Type B pancreatic cell (in vitro differentiated cells): ENCODE data around the gene ETF1. TPM values are rescaled to one million over a fixed set of nuclear protein-coding genes. Genes with fewer than 3 reads are reported as not detected.
"Not testable (repeated sequence)": the region's sequence is repeated elsewhere in the genome, so short reads cannot be mapped to it uniquely, and the experiment has no call there.

Experiments
- DNase-seq: peaks from one replicate; pipeline ENCODE4 v3.0.0; 2021; ENCODE audit warnings: mixed read lengths; ENCODE audit not compliant: unreplicated experiment; ENCODE audit errors: extremely low spot score
- H3K27ac Mint-ChIP-seq: 2 replicates; pipeline ENCODE4 v1.8.0; 2021; ENCODE audit warnings: mild to moderate bottlenecking, mixed read lengths
- H3K27me3 Mint-ChIP-seq: 2 replicates; pipeline ENCODE4 v1.8.0; 2021; ENCODE audit warnings: mixed read lengths
- H3K36me3 Mint-ChIP-seq: 2 replicates; pipeline ENCODE4 v1.8.0; 2021; ENCODE audit warnings: mixed read lengths
- H3K4me1 Mint-ChIP-seq: one replicate; pipeline ENCODE4 v1.8.0; 2021; ENCODE audit warnings: mixed read lengths; ENCODE audit not compliant: unreplicated experiment
- H3K4me3 Mint-ChIP-seq: 2 replicates; pipeline ENCODE4 v1.8.0; 2021; ENCODE audit warnings: mild to moderate bottlenecking, mixed read lengths
- H3K9me3 Mint-ChIP-seq: 2 replicates; pipeline ENCODE4 v1.8.0; 2021; ENCODE audit warnings: mixed read lengths
- total RNA-seq: library from RNA; stranded (reverse); gene quantifications from 2 replicates; pipeline ENCODE4 v1.2.1, GENCODE V29; 2021; ENCODE audit warnings: low replicate concordance
- TF ChIP-seq, protein P1 (sequence below): fragments of 200-600 bp; sonication (generic); conservative IDR thresholded peaks from 2 replicates; pipeline ENCODE4 v1.5.0; 2021; ENCODE audit warnings: antibody characterized with exemption, mild to moderate bottlenecking

ETF1 gene
- total RNA-seq, 1 donor from 2014 or later = 80.0 TPM

DNA sequence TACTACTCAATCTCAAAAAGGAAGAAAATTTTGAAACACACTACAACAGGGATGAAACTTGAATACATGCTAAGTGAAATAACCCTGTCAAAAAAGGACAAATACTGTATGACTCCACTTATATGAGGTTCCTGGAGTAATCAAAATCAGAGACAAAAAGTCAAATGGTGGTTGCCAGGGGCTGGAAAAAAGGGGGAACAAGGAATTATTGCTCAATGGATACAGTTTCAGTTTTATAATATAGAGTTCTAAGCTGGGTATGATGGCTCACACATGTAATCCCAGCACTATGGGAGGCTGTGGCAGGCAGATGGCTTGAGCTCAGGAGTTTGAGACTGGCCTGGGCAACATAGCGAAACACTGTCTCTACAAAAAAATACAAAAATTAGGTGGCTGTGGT is 29.0 kb downstream of the ETF1 start:
- H3K9me3 Mint-ChIP-seq = no peaks in the 10 kb centered on the region
- DNase-seq = no peak
- no peak overlapping the region for H3K27ac Mint-ChIP-seq
- H3K36me3 Mint-ChIP-seq = peaks cover 33% of the 10 kb centered on the region
- TF ChIP-seq, protein P1, sequence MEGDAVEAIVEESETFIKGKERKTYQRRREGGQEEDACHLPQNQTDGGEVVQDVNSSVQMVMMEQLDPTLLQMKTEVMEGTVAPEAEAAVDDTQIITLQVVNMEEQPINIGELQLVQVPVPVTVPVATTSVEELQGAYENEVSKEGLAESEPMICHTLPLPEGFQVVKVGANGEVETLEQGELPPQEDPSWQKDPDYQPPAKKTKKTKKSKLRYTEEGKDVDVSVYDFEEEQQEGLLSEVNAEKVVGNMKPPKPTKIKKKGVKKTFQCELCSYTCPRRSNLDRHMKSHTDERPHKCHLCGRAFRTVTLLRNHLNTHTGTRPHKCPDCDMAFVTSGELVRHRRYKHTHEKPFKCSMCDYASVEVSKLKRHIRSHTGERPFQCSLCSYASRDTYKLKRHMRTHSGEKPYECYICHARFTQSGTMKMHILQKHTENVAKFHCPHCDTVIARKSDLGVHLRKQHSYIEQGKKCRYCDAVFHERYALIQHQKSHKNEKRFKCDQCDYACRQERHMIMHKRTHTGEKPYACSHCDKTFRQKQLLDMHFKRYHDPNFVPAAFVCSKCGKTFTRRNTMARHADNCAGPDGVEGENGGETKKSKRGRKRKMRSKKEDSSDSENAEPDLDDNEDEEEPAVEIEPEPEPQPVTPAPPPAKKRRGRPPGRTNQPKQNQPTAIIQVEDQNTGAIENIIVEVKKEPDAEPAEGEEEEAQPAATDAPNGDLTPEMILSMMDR = no peak
- H3K27me3 Mint-ChIP-seq = no peaks in the 10 kb centered on the region
- no peak overlapping the region for H3K4me3 Mint-ChIP-seq
- H3K4me1 Mint-ChIP-seq = no peaks in the 10 kb centered on the region

DNA sequence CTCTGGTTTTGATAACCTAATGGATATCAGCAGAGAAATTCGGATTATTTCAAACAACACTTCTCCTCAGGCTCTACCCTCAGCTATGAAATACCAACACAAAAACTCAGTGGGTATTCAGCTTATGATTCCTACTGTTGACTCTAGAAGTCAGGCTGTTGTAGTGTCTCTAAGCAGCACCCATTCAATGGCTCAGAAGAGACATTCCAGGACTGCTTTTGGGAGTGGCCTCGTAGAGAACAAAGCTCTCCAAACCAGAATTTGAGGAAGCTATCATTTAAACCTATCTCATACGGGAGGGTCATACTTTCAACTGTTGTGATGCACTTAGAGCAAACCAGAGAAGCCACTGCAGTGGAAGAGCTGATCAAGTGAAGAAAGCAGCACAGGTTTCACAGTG is 34.1 kb downstream of the ETF1 start:
- no peak for DNase-seq
- Mint-ChIP-seq H3K36me3 (peaks cover 23% of the 10 kb centered on the region), H3K9me3 (no peaks in the 10 kb centered on the region), H3K27ac (peak overlapping the region; percentile 82), H3K27me3 (no peaks in the 10 kb centered on the region), H3K4me1 (peaks cover under 1% of the 10 kb centered on the region), H3K4me3 (no peak overlapping the region)
- TF ChIP-seq, protein P1 = no peak

DNA sequence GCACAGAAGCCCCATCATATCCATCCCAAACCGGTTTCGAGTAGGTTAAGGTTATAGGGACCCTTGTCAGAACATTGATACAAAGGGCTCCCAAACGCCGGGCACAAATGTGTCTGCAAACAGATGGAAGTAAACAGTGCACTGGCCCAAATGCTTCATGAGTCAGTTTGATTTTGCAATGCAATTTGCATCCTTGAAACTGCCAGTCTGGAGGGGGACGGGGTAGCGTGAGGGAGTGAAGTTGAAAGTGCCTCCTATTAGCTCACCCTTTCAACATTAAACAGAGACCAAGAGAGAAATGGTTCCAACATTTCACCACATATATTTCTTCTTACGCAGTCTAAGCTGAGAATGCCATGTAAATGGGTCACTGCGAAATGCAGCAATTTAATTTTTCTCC is 35.6 kb downstream of the ETF1 start:
- DNase-seq, H3K9me3 Mint-ChIP-seq, H3K27me3 Mint-ChIP-seq, H3K4me3 Mint-ChIP-seq, H3K27ac Mint-ChIP-seq, H3K4me1 Mint-ChIP-seq: not testable (repeated sequence)
- peaks cover 21% of the 10 kb centered on the region for H3K36me3 Mint-ChIP-seq

DNA sequence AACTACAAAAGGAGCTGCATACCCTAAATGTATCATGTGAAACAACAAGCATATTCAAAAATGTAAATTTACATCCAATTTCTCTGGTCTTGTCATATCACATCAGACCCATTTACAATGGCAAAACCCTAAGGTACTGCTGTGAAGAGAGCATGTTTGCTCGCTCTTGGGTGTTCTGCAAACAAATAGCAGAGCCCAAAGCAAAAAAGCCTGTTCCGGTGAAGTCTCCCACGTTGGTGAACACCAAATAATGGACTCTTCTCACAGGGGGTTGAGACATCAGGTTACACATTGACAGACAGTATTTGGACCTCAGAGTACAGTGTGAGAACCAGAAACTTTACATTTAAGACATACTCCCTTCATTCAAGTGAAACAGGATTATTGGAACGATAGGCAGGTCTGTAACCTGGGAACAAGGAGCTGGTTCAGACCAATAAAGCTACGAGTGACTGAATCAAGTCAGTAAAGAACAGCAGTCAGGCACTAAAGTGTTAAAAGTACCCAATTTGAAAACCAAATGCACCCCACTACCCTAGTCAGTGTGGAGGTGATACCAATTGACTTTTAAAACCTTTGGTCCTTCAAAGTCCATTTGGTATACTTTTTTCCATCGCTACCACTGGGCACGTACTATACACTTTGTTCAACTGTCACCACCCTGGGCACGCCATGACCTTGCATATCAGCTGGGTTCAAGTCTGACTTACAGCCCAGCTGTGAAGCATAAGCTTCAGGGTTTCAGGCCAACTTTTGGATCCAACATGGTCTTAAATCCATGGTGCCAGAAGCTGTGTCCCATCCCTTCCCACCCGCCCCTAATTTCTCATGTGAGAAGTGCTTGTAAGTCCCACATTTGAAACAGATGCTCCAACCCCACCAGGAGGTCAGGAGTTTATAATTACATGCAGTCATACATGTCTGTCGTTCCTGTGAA is 36.4 kb downstream of the ETF1 start:
- Mint-ChIP-seq H3K27ac (no peak overlapping the region), H3K4me1 (peaks cover 6% of the 10 kb centered on the region), H3K36me3 (peaks cover 21% of the 10 kb centered on the region), H3K9me3 (no peaks in the 10 kb centered on the region), H3K27me3 (no peaks in the 10 kb centered on the region), H3K4me3 (no peak overlapping the region)
- no peak for DNase-seq
- TF ChIP-seq, protein P1 = no peak

DNA sequence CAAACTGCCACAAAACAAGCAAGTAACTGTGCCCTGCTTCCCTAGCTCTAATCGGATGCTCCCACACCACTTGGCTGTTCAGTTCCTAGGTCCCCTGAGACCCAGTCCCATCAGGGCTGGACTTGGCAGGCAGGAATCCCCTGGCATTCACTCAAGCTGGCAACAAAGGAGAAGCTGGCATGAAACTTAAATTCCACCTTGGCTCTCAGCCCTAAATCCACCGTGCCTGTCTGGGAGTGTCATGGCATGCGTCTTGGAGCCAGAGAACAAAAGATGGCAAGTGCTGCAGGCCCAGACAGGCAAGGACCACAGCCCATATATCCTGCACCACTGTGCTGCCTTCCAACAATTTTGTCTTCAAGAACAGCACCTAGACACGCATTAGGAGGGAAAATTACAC is 38.2 kb downstream of the ETF1 start:
- no peak overlapping the region for H3K4me3 Mint-ChIP-seq
- TF ChIP-seq, protein P1 = no peak
- H3K27me3 Mint-ChIP-seq = no peaks in the 10 kb centered on the region
- H3K27ac Mint-ChIP-seq = peak overlapping the region; percentile 59
- H3K9me3 Mint-ChIP-seq = no peaks in the 10 kb centered on the region
- peaks cover 12% of the 10 kb centered on the region for H3K36me3 Mint-ChIP-seq
- no peak for DNase-seq
- H3K4me1 Mint-ChIP-seq = peaks cover 6% of the 10 kb centered on the region

DNA sequence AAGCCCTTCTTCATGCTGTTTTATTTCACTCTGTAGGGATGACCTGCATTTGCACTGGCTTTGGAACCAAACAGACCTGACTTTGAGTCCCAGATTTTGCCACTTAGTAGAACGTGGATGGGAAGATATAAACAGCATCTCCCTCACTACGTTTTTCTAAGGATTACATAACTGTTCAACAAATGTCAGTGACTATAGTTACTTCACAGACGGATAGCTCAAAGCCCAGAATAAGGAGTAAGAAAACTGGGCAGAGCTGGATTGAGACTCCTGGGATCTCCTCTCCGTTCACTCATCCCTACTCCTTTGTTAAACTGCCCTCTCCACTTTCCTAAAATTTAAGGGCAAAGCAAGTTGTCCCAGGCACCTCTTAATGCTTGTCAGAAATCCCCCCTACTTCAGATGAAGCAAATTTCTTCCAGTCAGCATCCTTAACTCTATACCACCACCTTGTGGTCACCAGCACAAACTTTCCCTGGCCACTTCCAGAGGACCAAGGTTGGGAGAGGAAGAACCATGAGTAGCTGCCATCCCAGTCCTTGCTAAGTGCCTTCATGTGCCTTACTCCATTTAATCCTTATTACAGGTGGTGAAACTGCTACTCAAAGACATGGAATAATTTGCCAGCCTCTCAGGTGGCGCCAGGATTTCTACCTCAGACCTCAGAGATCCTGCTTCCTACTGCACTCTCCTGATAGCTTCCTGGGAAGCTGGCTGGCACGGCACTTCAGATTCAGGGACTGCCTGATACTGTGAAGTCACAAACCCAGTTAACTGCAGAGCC is 39.4 kb downstream of the ETF1 start:
- H3K4me1 Mint-ChIP-seq = peaks cover 6% of the 10 kb centered on the region
- peak overlapping the region; percentile 6 for H3K27ac Mint-ChIP-seq
- no peak for DNase-seq

More for the DNA sequence above, 39.4 kb downstream of the ETF1 start:
- Mint-ChIP-seq H3K9me3 (no peaks in the 10 kb centered on the region), H3K4me3 (no peak overlapping the region), H3K36me3 (peaks cover 5% of the 10 kb centered on the region), H3K27me3 (no peaks in the 10 kb centered on the region)
- TF ChIP-seq, protein P1 = peak; percentile 84
